Glomerular visceral epithelial cell (primary cell): ENCODE data around the gene IRF6.

Experiments used
- DNase-seq: peaks from one replicate; pipeline ENCODE4 v3.0.0-alpha.2; 2016; ENCODE audit errors: extremely low spot score

The IRF6 gene

GRCh38 chr1:209759829-209760359, 46.0 kb downstream of the IRF6 start:
- DNase-seq = no peak

- no peak for DNase-seq
Observed at GRCh38 chr1:209758400-209758799, 47.5 kb downstream of the IRF6 start.

- DNase-seq = no peak
Observed at GRCh38 chr1:209756615-209757445, 49.1 kb downstream of the IRF6 start.

- no peak for DNase-seq
Observed at GRCh38 chr1:209755926-209756614, 49.9 kb downstream of the IRF6 start, which contains the start of gene TRAF3IP3. TSS of gene TRAF3IP3 (plus strand) at chr1:209756053. CDS start at chr1:209760040, 3,987 bp downstream.

GRCh38 chr1:209755256-209755655, 50.7 kb downstream of the IRF6 start:
- DNase-seq = no peak

- DNase-seq = no peak
Observed at GRCh38 chr1:209752890-209753289, 53.1 kb downstream of the IRF6 start.

GRCh38 chr1:209751627-209752231, 54.2 kb downstream of the IRF6 start:
- no peak for DNase-seq

GRCh38 chr1:209749670-209750323, 56.1 kb downstream of the IRF6 start:
- no peak for DNase-seq

- no peak for DNase-seq
Observed at GRCh38 chr1:209749205-209749604, 56.7 kb downstream of the IRF6 start.

- no peak for DNase-seq
Observed at GRCh38 chr1:209748620-209749019, 57.3 kb downstream of the IRF6 start.

GRCh38 chr1:209747580-209748262, 58.2 kb downstream of the IRF6 start:
- peak; percentile 98 for DNase-seq

- DNase-seq = no peak
Observed at GRCh38 chr1:209746451-209747165, 59.3 kb downstream of the IRF6 start.

- peak; percentile 73 for DNase-seq
Observed at GRCh38 chr1:209743145-209743482, 62.8 kb downstream of the IRF6 start.

- DNase-seq = peak; percentile 43
Observed at GRCh38 chr1:209742409-209743144, 63.4 kb downstream of the IRF6 start.

- no peak for DNase-seq
Observed at GRCh38 chr1:209741889-209742288, 64.1 kb downstream of the IRF6 start.

GRCh38 chr1:209741193-209741592, 64.7 kb downstream of the IRF6 start:
- DNase-seq = no peak

- no peak for DNase-seq
Observed at GRCh38 chr1:209738270-209738669, 67.7 kb downstream of the IRF6 start.

- no peak for DNase-seq
Observed at GRCh38 chr1:209737118-209737505, 68.8 kb downstream of the IRF6 start.

- no peak for DNase-seq
Observed at GRCh38 chr1:209736490-209737117, 69.3 kb downstream of the IRF6 start.
